Diencephalon (tissue), 1 donor: Measurements from ENCODE around the gene PRSS48. TPM values are rescaled to one million over a fixed set of nuclear protein-coding genes. Genes with fewer than 3 reads are reported as not detected.

ENCODE experiments used
- small RNA-seq: library from RNA; depleted of rRNA; stranded (forward); fragments of <200 nt; gene quantifications from one replicate; pipeline ENCODE3, GENCODE V24; 2014
- total RNA-seq: library from RNA; depleted of rRNA; stranded (reverse); fragments of >200 nt; gene quantifications from one replicate; pipeline ENCODE4 v1.2.3, GENCODE V29; 2014

The PRSS48 gene
- not detected for total RNA-seq

DNA sequence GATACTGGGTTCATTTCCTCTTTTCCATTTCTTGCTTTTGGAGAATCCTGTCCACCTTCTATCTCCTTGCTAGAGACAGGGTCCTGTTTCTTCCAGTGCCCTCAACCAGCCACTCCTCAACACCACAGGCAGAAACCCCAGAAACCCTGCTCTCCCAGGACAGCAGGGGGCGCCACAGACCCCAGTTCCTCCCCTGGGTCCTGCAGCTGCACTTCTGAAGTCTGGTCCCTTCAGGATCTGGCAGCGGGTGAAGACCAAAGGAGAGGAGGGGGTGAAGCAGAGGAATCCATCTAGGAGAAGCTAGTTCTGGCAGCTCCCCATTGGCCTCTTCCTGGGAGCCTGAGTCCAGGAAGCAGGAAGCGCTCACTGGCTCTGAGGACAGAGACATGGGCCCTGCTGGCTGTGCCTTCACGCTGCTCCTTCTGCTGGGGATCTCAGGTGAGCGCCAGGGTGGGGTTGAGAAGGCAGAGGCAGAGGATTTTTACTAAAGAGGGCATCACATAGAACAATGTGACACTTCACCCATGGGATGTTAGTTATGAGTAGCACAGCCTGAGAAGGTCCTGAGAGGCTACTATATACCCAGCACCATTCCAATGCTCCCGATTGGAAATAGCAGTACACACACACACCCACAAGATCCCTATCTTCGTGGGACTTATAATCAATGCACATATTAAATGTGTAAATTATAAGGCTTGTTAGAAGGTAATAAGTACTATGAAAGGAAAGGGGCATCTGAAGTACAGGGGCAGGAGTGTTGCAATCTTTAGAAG is at the start of gene PRSS48:
TSS of gene PRSS48 (plus strand) at position 375 of the 776 bp plus-strand sequence. CDS start at position 387, 12 bp downstream.

GRCh38 chr4:151325111-151325948 is 48.4 kb downstream of the PRSS48 start, which contains the start of gene SH3D19:
Gene SH3D19 (minus strand): TSS chr4:151325605. CDS start chr4:151325352, 253 bp downstream.

Small RNAs within 50 kb of the gene (small RNA-seq; reads per million reads assigned to genes)
- not detected for gene AC104819.2
- not detected for gene RNU6-1282P

Other genes starting within 250 kb of the PRSS48 start
- gene RPS3A, start 177.5 kb upstream of the PRSS48 start, total RNA-seq: 2,389 TPM
- gene SH3D19, start 48.4 kb downstream of the PRSS48 start, total RNA-seq: 19.4 TPM
- 2.1 TPM for gene FHIP1A, start 132.0 kb downstream of the PRSS48 start, total RNA-seq